ENCODE results near the gene KRTAP19-4. TPM values are rescaled to one million over a fixed set of nuclear protein-coding genes. Genes with fewer than 3 reads are reported as not detected.

KRTAP19-4 gene
- polyA plus RNA-seq, 1 experiment = not detected

DNA sequence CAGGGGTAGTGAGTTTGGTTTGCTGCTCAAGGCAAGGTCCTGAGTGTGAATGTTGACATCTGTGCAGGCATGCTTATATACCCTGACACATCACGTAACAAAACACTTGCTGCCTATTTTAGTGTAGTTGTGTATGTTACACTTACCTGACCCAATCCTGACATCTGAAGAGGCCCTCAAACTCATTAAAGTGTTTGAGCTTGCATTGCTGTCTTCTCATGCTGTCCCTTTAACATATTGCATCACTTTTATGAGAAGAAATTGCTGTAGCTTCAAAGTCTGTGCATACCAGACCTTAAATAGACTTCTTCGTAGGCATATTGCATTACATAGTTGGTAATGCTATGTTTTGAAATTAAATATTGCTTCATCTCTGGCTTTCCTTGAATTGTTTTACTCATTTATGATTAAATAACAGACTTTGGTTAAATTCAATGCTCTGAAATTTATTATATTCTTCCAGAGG is 5.0 kb downstream of the KRTAP19-4 start, which contains the start of gene KRTAP19-3:
Gene KRTAP19-3 (minus strand): TSS at position 51 of the 466 bp plus-strand sequence. CDS start 56 bp downstream, outside the sequence.
- TF ChIP-seq, protein P1, sequence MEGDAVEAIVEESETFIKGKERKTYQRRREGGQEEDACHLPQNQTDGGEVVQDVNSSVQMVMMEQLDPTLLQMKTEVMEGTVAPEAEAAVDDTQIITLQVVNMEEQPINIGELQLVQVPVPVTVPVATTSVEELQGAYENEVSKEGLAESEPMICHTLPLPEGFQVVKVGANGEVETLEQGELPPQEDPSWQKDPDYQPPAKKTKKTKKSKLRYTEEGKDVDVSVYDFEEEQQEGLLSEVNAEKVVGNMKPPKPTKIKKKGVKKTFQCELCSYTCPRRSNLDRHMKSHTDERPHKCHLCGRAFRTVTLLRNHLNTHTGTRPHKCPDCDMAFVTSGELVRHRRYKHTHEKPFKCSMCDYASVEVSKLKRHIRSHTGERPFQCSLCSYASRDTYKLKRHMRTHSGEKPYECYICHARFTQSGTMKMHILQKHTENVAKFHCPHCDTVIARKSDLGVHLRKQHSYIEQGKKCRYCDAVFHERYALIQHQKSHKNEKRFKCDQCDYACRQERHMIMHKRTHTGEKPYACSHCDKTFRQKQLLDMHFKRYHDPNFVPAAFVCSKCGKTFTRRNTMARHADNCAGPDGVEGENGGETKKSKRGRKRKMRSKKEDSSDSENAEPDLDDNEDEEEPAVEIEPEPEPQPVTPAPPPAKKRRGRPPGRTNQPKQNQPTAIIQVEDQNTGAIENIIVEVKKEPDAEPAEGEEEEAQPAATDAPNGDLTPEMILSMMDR (IDR thresholded peaks at IDR 0.05; ENCODE audit: insufficient read depth, low read depth, low read length) = no peak
- ChIA-PET POLR2A (no interaction called here), CTCF (no interaction called here)
- DNase-seq (ENCODE audit: low read depth) = no peak
- Histone ChIP-seq H3K27me3 (ENCODE audit: control insufficient read depth, insufficient read depth, low read length) (no peaks in the 10 kb centered on the region), H3K4me3 (ENCODE audit: low read depth, low read length) (no peak within 1 kb of the TSS), H3K36me3 (ENCODE audit: control insufficient read depth, insufficient read depth, low read length) (no peaks in the 10 kb centered on the region)

DNA sequence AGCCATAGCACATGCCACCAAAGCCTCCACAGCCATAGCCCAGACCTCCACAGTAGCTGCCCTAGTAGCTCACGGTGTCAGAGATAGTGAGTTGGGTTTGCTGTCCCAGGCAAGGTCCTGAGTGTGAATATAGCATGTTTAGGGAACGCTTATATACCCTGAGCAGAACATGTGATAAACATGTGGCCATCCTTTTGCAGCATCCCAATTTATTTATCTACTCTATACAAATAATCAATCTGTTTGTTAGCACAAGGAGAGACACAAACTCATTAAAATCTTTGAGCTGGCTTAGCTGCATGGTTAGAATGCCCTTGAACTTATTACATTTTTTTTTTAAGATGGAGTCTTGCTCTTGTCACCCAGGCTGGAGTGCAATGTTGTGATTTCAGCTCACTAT is 9.6 kb downstream of the KRTAP19-4 start, which contains the start of gene KRTAP19-2:
Gene KRTAP19-2 (minus strand): TSS at position 101 of the 400 bp plus-strand sequence. CDS start 88 bp downstream, at position 13.
- TF ChIP-seq, protein P1 (IDR thresholded peaks at IDR 0.05; ENCODE audit: insufficient read depth, low read depth, low read length) = no peak
- Histone ChIP-seq H3K27me3 (ENCODE audit: control insufficient read depth, insufficient read depth, low read length) (no peaks in the 10 kb centered on the region), H3K4me3 (ENCODE audit: low read depth, low read length) (no peak within 1 kb of the TSS), H3K36me3 (ENCODE audit: control insufficient read depth, insufficient read depth, low read length) (no peaks in the 10 kb centered on the region)
- POLR2A ChIA-PET = no interaction called here
- DNase-seq (ENCODE audit: low read depth) = no peak
- CTCF ChIA-PET = no interaction called here

DNA sequence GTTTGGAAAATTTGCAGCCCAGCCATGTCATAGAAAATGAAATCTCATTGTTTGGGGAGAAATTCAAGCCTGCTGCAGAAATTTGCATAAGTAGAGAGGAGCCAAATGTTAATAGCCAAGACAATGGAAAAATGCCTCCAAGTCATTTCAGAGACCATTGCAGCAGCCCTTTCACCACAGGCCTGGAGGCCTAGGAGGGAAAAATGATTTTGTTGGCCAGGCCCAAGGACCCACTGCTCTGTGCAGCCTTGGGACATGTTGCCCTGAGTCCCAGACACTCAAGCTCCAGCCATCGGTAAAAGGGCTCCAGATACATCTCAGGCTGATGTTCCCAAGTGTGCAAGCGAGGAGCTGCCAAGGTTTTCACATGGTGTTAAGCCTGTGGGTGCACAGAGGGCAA is 10.8 kb downstream of the KRTAP19-4 start:
- CTCF ChIA-PET = no interaction called here

DNA sequence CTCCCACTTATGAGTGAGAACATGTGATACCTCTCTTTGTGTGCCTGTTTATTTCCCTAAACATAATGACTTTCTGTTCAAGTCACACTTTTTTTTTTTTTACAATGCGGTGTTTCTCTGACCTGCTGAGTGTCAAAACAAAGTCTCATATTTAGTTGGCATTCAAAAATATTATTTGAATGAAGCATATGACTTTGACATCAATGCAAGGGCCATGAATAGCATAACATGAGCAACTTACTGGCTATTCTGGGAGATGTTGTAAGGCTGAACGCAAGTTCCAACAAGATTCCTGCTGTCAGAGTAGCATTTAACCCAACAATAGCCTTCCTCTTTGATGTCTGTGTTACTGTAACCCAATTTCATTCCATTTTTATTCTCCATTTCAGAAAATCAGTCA is 14.8 kb downstream of the KRTAP19-4 start:
- CTCF ChIA-PET = no interaction called here
- POLR2A ChIA-PET = no interaction called here

More for the DNA sequence above, 10.8 kb downstream of the KRTAP19-4 start:
- Histone ChIP-seq H3K36me3 (ENCODE audit: control insufficient read depth, insufficient read depth, low read length) (no peaks in the 10 kb centered on the region), H3K4me3 (ENCODE audit: low read depth, low read length) (no peak overlapping the region), H3K27me3 (ENCODE audit: control insufficient read depth, insufficient read depth, low read length) (no peaks in the 10 kb centered on the region)
- no peak for DNase-seq (ENCODE audit: low read depth)
- POLR2A ChIA-PET = no interaction called here
- TF ChIP-seq, protein P1 (IDR thresholded peaks at IDR 0.05; ENCODE audit: insufficient read depth, low read depth, low read length) = no peak

DNA sequence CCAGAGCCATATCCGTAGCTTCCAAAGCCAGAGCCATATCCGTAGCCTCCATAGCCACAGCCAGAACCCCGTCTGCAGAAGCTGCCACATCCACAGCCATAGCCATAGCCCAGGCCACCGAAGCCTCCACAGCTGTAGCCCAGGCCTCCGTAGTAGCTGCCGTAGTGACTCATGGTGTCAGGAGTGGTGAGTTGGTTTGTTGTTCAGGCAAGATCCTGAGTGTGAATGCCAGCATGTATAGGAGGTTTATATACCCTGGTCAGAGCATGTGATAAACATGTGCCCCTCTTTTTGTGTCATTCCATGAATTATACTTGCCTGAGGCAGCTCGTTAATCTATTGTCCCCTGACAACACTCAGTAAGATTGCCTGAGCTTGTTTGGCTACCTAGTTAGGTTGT is 16.8 kb downstream of the KRTAP19-4 start, which contains the start of gene KRTAP19-1:
Gene KRTAP19-1 (minus strand): TSS at position 223 of the 400 bp plus-strand sequence. CDS start 50 bp downstream, at position 173.
- Histone ChIP-seq H3K27me3 (ENCODE audit: control insufficient read depth, insufficient read depth, low read length) (no peaks in the 10 kb centered on the region), H3K36me3 (ENCODE audit: control insufficient read depth, insufficient read depth, low read length) (no peaks in the 10 kb centered on the region), H3K4me3 (ENCODE audit: low read depth, low read length) (no peak within 1 kb of the TSS)
- ChIA-PET POLR2A (no interaction called here), CTCF (no interaction called here)
- DNase-seq (ENCODE audit: low read depth) = no peak
- TF ChIP-seq, protein P1 (IDR thresholded peaks at IDR 0.05; ENCODE audit: insufficient read depth, low read depth, low read length) = no peak

More for the DNA sequence above, 14.8 kb downstream of the KRTAP19-4 start:
- no peak for DNase-seq (ENCODE audit: low read depth)
- H3K4me3 ChIP-seq (ENCODE audit: low read depth, low read length) = no peak overlapping the region
- TF ChIP-seq, protein P1 (IDR thresholded peaks at IDR 0.05; ENCODE audit: insufficient read depth, low read depth, low read length) = no peak
- H3K36me3 ChIP-seq (ENCODE audit: control insufficient read depth, insufficient read depth, low read length) = no peaks in the 10 kb centered on the region
- H3K27me3 ChIP-seq (ENCODE audit: control insufficient read depth, insufficient read depth, low read length) = no peaks in the 10 kb centered on the region
